ENCODE measurements around the gene SFN. TPM values are rescaled to one million over a fixed set of nuclear protein-coding genes. Genes with fewer than 3 reads are reported as not detected.

Gene SFN
- total and polyA plus RNA-seq, 2 of the 4 experiments (the other 2 are of a cell fraction) = 0.18 to 0.34 TPM

DNA sequence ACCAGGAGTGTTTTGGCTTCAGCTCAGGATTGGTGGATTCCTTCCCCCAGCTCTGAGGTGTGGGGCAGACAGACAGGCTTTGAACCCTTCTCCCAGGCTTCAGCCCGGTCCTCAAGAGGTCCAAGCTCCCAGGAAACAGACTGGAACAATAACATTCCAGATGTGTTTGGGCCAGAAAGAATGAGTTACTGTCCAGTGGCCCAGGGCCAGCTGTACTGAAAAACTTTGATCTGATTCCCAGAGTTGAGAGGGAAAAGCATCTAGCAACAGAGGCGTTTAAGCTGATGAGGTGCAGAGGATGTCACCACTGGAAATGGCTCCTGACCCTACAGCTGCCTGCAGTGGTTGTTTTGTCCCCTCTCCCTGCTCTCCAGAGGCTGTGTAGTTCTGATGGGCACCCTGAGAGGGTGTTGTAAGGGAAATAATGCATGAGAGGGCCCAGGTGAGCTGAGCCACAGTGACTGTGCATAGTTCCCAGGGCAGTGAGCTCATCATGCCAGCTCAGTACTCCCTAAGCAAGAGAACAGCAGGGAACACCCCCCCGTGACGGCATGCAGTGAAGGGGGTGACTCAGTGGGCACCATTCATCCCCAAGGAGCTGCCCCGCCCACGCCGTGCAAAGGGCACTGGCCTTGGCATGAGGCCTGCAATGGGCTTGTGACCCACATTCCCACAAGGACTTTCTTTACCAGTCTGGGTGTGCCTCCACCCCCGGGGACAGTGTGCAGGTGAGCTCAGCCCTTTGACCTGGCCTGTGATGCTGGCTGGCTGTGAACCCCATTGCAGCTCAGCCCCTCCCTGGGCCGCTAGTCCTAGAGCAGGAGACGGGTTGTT is 13.8 kb upstream of the SFN start:
- Histone ChIP-seq H4K5ac (ENCODE audit: low read depth, low read length) (0 out of 2 replicates have a peak overlapping the region, but pooled peaks have one; percentile 1), H3K27me3 (ENCODE audit: control insufficient read depth, insufficient read depth, low read length) (no peaks in the 10 kb centered on the region), H2AK5ac (ENCODE audit: low read depth, low read length) (peak overlapping the region; percentile 62; the same call in 1 of the 2 replicates), H2BK20ac (ENCODE audit: low read depth, low read length) (no peak overlapping the region), H3K27ac (ENCODE audit: insufficient read depth, low read length) (peak overlapping the region; percentile 1; the same call in 1 of the 2 replicates), H3K4me3 (ENCODE audit: insufficient read depth, low read depth, low read length) (no peak overlapping the region), H2AFZ (replicated peaks; ENCODE audit: low read length, poor library complexity) (peak overlapping the region; percentile 46), H4K8ac (ENCODE audit: low read depth in 2 of 2, low read length in 2 of 2) (peak overlapping the region in 1 of 2 experiments; percentile 22; a peak in 1 of 4 replicates), H3K4me1 (ENCODE audit: control insufficient read depth, insufficient read depth, low read length) (peaks cover 10% of the 10 kb centered on the region), H3K9me1 (ENCODE audit: insufficient read depth, low read length) (peaks cover 5% of the 10 kb centered on the region; the same call in 1 of the 2 replicates), H3K79me1 (ENCODE audit: low read depth in 1 of 2, low read length in 2 of 2) (peaks cover 5 to 21% of the 10 kb centered on the region in 2 experiments; a peak in 2 of 4 replicates), H3K56ac (ENCODE audit: extremely low read depth, insufficient read depth, low read length) (no peak overlapping the region), H2BK5ac (ENCODE audit: low read depth, low read length, poor library complexity, severe bottlenecking) (peak overlapping the region; percentile 1), H3K18ac (ENCODE audit: low read depth, low read length) (no peak overlapping the region), H3K23ac (ENCODE audit: low read depth, low read length) (no peak overlapping the region), H3K9ac (ENCODE audit: low read depth, low read length) (no peak overlapping the region), H2AK9ac (replicated peaks; ENCODE audit: low read depth, low read length, poor library complexity) (peak overlapping the region; percentile 71), H3K36me3 (ENCODE audit: control insufficient read depth, insufficient read depth, low read length) (peaks cover 48% of the 10 kb centered on the region), H4K91ac (ENCODE audit: insufficient read depth, low read depth, low read length) (no peak overlapping the region), H3K4me2 (ENCODE audit: low read depth, low read length) (no peak overlapping the region), H2BK15ac (ENCODE audit: low read depth, low read length) (no peak overlapping the region), H3K14ac (replicated peaks; ENCODE audit: low read depth, low read length) (no peak overlapping the region), H3K9me3 (ENCODE audit: control insufficient read depth, insufficient read depth, low read length) (no peaks in the 10 kb centered on the region), H2BK120ac (ENCODE audit: low read depth, low read length) (no peak overlapping the region), H3K4ac (ENCODE audit: low read depth, low read length) (no peak overlapping the region; the same call in 1 of the 2 replicates), H4K20me1 (ENCODE audit: insufficient read depth, low read length) (peaks cover 8% of the 10 kb centered on the region; the same call in 1 of the 2 replicates)
- CTCF ChIA-PET = interaction anchor here (0.5 to 1.6 kb wide), 4 partner anchors 17 to 237 kb away, joined by 3 read pairs; no protein-coding TSS in a partner anchor
- ATAC-seq (ENCODE audit: low read depth) = peak; percentile 71
- in situ Hi-C loops (cut with MboI; ENCODE audit: low sequenced_read_pairs) = no loop called here
- intact Hi-C loops (cut with micrococcal nuclease) = no loop called here
- 0% methylated on average over 1 of the region's 10 CpGs; no CpG with 5 or more reads in 1 of the 2 experiments for WGBS, 2 experiments (ENCODE audit: extremely low coverage in 2 of 2, insufficient read length in 1 of 2)
- dilution Hi-C loops (cut with HindIII; ENCODE audit: low sequenced_read_pairs, unreplicated experiment) = no loop called here
- no TSS peak for BruUV-seq (replicated peaks)
- TF ChIP-seq POLR2A (IDR thresholded peaks at IDR 0.05; ENCODE audit: low read depth, low read length) (peak; percentile 47; the same call in 1 of the 2 replicates), CHD1 (IDR thresholded peaks at IDR 0.05; ENCODE audit: low read depth, low read length) (no peak), MAZ (IDR thresholded peaks at IDR 0.05; ENCODE audit: borderline replicate concordance, low read depth, low read length) (peak; percentile 48; the same call in 1 of the 2 replicates), NFE2L2 (IDR thresholded peaks at IDR 0.05; ENCODE audit: low read depth, low read length) (peak; percentile 98), MAFK (IDR thresholded peaks at IDR 0.05; ENCODE audit: low read depth, low read length) (peak; percentile 79), BHLHE40 (IDR thresholded peaks at IDR 0.05; ENCODE audit: low read depth, low read length) (peak; percentile 17; the same call in 1 of the 2 replicates), RCOR1 (IDR thresholded peaks at IDR 0.05; ENCODE audit: insufficient replicate concordance, low read length) (no peak), FOS (IDR thresholded peaks at IDR 0.05; ENCODE audit: low read depth, low read length) (peak; percentile 74), SMC3 (IDR thresholded peaks at IDR 0.05; ENCODE audit: low read depth, low read length) (no peak), CEBPB (IDR thresholded peaks at IDR 0.05; ENCODE audit: low read depth, low read length) (peak; percentile 25; the same call in 1 of the 2 replicates)
- TF ChIP-seq, protein P1, sequence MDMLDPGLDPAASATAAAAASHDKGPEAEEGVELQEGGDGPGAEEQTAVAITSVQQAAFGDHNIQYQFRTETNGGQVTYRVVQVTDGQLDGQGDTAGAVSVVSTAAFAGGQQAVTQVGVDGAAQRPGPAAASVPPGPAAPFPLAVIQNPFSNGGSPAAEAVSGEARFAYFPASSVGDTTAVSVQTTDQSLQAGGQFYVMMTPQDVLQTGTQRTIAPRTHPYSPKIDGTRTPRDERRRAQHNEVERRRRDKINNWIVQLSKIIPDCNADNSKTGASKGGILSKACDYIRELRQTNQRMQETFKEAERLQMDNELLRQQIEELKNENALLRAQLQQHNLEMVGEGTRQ (IDR thresholded peaks at IDR 0.05; ENCODE audit: low read depth, low read length) = peak; percentile 49; the same call in 1 of the 2 replicates
- TF ChIP-seq, protein P2, sequence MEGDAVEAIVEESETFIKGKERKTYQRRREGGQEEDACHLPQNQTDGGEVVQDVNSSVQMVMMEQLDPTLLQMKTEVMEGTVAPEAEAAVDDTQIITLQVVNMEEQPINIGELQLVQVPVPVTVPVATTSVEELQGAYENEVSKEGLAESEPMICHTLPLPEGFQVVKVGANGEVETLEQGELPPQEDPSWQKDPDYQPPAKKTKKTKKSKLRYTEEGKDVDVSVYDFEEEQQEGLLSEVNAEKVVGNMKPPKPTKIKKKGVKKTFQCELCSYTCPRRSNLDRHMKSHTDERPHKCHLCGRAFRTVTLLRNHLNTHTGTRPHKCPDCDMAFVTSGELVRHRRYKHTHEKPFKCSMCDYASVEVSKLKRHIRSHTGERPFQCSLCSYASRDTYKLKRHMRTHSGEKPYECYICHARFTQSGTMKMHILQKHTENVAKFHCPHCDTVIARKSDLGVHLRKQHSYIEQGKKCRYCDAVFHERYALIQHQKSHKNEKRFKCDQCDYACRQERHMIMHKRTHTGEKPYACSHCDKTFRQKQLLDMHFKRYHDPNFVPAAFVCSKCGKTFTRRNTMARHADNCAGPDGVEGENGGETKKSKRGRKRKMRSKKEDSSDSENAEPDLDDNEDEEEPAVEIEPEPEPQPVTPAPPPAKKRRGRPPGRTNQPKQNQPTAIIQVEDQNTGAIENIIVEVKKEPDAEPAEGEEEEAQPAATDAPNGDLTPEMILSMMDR (conservative IDR thresholded peaks at IDR 0.05; ENCODE audit: low read depth, low read length) = 0 out of 2 replicates have a peak, but pooled peaks have one; percentile 1
- POLR2A ChIA-PET (ENCODE audit: unreplicated experiment) = interaction anchor here (1.5 kb wide), 1 partner anchor 16 kb away, joined by 3 read pairs; no protein-coding TSS in a partner anchor
- peak; percentile 90 for DNase-seq
